Activated CD4-positive, alpha-beta T cell treated with anti-CD3 and anti-CD28 coated beads for 36 hours (primary cell): ENCODE data around the gene ARMH1. TPM values are rescaled to one million over a fixed set of nuclear protein-coding genes. Genes with fewer than 3 reads are reported as not detected.
"Not testable (repeated sequence)": the region's sequence is repeated elsewhere in the genome, so short reads cannot be mapped to it uniquely, and the experiment has no call there.

ENCODE experiments used
- ATAC-seq: fragments of 200-7000 bp; cut with Tn5 transposase; one replicate; pipeline ENCODE4 v1.10.0; 2021; ENCODE audit warnings: mild to moderate bottlenecking, moderate library complexity
- CTCF ChIA-PET: fragments of 350-600 bp; sonication (Branson Sonifier 250); formaldehyde crosslinking; loops from one replicate; lab custom pipeline; 2021; ENCODE audit warnings: antibody characterized with exemption; lab: Charles Lee
- POLR2A ChIA-PET: fragments of 350-600 bp; sonication (Branson Sonifier 250); formaldehyde crosslinking; loops from one replicate; lab custom pipeline; 2021; ENCODE audit warnings: antibody characterized with exemption, inconsistent platforms; lab: Charles Lee
- DNase-seq: peaks from one replicate; pipeline ENCODE4 v3.0.0-alpha.2; 2020
- H3K27ac Mint-ChIP-seq: one replicate; pipeline ENCODE4 v1.8.0; 2021; ENCODE audit warnings: mixed read lengths
- H3K27me3 Mint-ChIP-seq: one replicate; pipeline ENCODE4 v1.8.0; 2021; ENCODE audit warnings: mixed read lengths
- H3K36me3 Mint-ChIP-seq: one replicate; pipeline ENCODE4 v1.8.0; 2021; ENCODE audit warnings: low read depth, mixed read lengths
- H3K4me1 Mint-ChIP-seq: one replicate; pipeline ENCODE4 v1.8.0; 2021; ENCODE audit warnings: mixed read lengths
- H3K4me3 Mint-ChIP-seq: one replicate; pipeline ENCODE4 v1.8.0; 2021; ENCODE audit warnings: mild to moderate bottlenecking, moderate library complexity, mixed read lengths
- H3K9me3 Mint-ChIP-seq: one replicate; pipeline ENCODE4 v1.8.0; 2021; ENCODE audit warnings: low read depth, mixed read lengths
- intact Hi-C, 2 experiments: fragments of 100-400 bp; cut with DNase I in 1 of 2; cut with micrococcal nuclease in 1 of 2; formaldehyde crosslinking; loops; one replicate each; pipeline versions ENCODE4 v1.14.2 to v1.15.1; 2022 to 2024; cut with DNase I, micrococcal nuclease
- total RNA-seq, 2 experiments: library from RNA; stranded (reverse); gene quantifications; one replicate each; pipeline ENCODE4 v1.2.3, GENCODE V29; 2021

ARMH1 gene
- total RNA-seq, 2 experiments from 2014 or later: 67.3 to 75.1 TPM

DNA sequence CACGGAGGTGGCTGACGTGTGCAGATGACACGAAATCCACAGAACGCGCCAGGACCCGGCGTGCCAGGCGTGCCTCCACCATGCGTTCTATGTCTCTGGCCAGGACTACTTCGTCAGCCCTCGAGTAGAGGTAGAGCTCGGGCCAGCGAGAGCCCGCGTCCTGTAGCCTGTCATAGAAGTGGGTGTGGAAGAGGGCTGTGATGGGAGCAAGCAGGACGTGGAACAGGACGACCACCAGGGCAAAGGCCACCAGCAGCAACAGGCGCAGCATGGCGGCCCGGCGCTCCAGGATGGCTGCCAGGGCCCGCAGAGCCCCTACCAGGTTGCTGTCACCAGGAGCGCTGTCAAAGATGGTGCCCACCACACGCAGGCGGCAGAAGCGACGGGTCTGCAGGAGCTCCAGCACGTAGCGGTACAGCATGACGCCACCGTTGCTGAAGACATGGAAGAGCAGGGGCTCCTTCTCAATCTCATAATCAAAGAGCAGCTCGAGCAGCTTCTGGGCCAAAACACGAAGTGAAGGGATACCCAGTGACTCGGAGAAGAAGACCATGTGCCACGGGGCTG, 19.8 kb upstream of the ARMH1 start:
- intact Hi-C loops: loop anchor here in 1 of 2 experiments (10.0 kb wide), 1 partner anchor 440 kb away; the partner anchor contains the start of gene DMAP1
- peaks cover 6% of the 10 kb centered on the region for H3K36me3 Mint-ChIP-seq
- POLR2A ChIA-PET: no interaction called here
- CTCF ChIA-PET: interaction anchor here (0.7 to 1.4 kb wide), 5 partner anchors 19 to 46 kb away, joined by 3 to 4 read pairs (median 3); partner anchors contain the start of gene TMEM53
- H3K27ac Mint-ChIP-seq: no peak overlapping the region
- no peaks in the 10 kb centered on the region for H3K4me1 Mint-ChIP-seq
- no peak overlapping the region for H3K4me3 Mint-ChIP-seq
- H3K27me3 Mint-ChIP-seq: no peaks in the 10 kb centered on the region
- ATAC-seq (no peak), DNase-seq (no peak)
- H3K9me3 Mint-ChIP-seq: no peaks in the 10 kb centered on the region

DNA sequence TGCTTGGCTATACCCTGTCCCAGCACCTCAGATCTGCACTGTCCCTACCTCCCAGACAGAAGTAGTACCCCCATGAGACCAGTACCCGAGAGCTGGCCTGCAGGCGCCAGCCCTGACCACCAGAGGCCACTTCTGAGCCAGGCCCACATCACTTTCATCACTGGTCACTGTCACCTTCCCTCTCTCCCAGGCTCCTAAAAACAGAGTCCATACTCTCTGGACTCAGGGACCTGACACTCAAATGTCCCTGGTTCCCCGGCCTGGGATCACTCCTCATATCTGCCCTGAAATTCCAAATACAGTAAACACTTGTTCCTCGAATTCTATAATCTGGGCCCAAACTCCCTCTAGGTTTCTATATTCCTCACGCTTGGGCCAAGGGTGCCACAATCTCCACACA, 18.9 kb upstream of the ARMH1 start:
- no peak overlapping the region for H3K27ac Mint-ChIP-seq
- peak; percentile 51 for ATAC-seq
- no peaks in the 10 kb centered on the region for H3K9me3 Mint-ChIP-seq
- POLR2A ChIA-PET: no interaction called here
- H3K27me3 Mint-ChIP-seq: no peaks in the 10 kb centered on the region
- intact Hi-C loops: loop anchor here in 1 of 2 experiments (10.0 kb wide), 1 partner anchor 441 kb away; the partner anchor contains the start of gene DMAP1
- H3K4me3 Mint-ChIP-seq: no peak overlapping the region
- no peaks in the 10 kb centered on the region for H3K4me1 Mint-ChIP-seq
- CTCF ChIA-PET: interaction anchor here (1.0 to 1.4 kb wide), 4 partner anchors 8 to 41 kb away, joined by 3 to 5 read pairs (median 4); partner anchors contain the start of gene TMEM53
- peak; percentile 39 for DNase-seq
- H3K36me3 Mint-ChIP-seq: peaks cover 2% of the 10 kb centered on the region

DNA sequence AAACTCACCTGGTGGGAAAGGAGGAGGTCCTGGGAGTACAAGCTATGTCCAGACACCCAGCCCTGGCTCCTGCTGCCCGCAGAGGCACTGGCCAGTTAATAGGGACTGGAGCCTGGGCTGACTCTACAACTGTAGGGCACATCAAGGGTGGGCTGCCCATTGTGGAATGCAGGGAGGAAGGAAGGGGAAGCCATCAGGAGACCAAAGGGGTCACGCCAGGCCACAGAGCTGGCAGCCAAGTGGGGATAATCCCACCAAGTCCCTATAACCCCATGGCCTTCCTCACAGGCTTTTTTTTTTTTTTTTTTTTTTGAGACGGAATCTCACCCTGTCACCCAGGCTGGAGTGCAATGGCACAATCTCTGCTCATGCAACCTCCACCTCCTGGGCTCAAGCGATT, 14.9 kb upstream of the ARMH1 start:
- intact Hi-C loops: loop anchor here in 1 of 2 experiments (10.0 kb wide), 1 partner anchor 445 kb away; the partner anchor contains the start of gene DMAP1
- H3K27me3 Mint-ChIP-seq: no peaks in the 10 kb centered on the region
- ChIA-PET POLR2A (interaction anchor here (1.1 kb wide), 1 partner anchor 62 kb away, joined by 3 read pairs; no protein-coding TSS in a partner anchor), CTCF (interaction anchor here (0.6 kb wide), 1 partner anchor 337 kb away, joined by 3 read pairs; no protein-coding TSS in a partner anchor)
- no peaks in the 10 kb centered on the region for H3K9me3 Mint-ChIP-seq
- H3K4me1 Mint-ChIP-seq: peaks cover 8% of the 10 kb centered on the region
- no peaks in the 10 kb centered on the region for H3K36me3 Mint-ChIP-seq
- no peak overlapping the region for H3K4me3 Mint-ChIP-seq
- DNase-seq (no peak), ATAC-seq (no peak)
- no peak overlapping the region for H3K27ac Mint-ChIP-seq

DNA sequence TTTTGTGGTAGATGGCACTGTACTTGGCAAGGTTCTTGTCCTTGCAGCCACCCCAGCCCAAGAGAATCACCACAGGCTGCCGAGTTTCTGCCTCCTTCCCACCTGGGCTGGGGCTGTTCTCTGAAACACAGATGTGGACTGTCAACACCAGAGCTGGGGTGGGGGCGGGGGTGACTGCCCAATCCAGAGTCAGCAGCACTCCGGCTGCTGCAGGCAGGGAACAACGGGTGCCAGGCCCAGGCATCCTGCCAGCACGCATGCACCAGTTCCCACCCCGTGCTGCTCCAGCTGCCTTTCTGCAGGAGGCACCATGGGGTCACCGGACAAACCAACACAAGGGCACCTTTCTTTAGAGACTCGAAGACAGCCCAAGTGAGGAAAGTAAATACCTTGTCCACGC, 14.3 kb upstream of the ARMH1 start:
- no peak overlapping the region for H3K4me3 Mint-ChIP-seq
- ChIA-PET CTCF (interaction anchor here (0.7 kb wide), 2 partner anchors 35 to 251 kb away, joined by 3 to 5 read pairs; no protein-coding TSS in a partner anchor), POLR2A (interaction anchor here (1.1 kb wide), 1 partner anchor 61 kb away, joined by 3 read pairs; no protein-coding TSS in a partner anchor)
- DNase-seq (no peak), ATAC-seq (no peak)
- no peaks in the 10 kb centered on the region for H3K27me3 Mint-ChIP-seq
- H3K9me3 Mint-ChIP-seq: no peaks in the 10 kb centered on the region
- peaks cover 14% of the 10 kb centered on the region for H3K4me1 Mint-ChIP-seq
- no peak overlapping the region for H3K27ac Mint-ChIP-seq
- intact Hi-C loops: no loop called here
- no peaks in the 10 kb centered on the region for H3K36me3 Mint-ChIP-seq

DNA sequence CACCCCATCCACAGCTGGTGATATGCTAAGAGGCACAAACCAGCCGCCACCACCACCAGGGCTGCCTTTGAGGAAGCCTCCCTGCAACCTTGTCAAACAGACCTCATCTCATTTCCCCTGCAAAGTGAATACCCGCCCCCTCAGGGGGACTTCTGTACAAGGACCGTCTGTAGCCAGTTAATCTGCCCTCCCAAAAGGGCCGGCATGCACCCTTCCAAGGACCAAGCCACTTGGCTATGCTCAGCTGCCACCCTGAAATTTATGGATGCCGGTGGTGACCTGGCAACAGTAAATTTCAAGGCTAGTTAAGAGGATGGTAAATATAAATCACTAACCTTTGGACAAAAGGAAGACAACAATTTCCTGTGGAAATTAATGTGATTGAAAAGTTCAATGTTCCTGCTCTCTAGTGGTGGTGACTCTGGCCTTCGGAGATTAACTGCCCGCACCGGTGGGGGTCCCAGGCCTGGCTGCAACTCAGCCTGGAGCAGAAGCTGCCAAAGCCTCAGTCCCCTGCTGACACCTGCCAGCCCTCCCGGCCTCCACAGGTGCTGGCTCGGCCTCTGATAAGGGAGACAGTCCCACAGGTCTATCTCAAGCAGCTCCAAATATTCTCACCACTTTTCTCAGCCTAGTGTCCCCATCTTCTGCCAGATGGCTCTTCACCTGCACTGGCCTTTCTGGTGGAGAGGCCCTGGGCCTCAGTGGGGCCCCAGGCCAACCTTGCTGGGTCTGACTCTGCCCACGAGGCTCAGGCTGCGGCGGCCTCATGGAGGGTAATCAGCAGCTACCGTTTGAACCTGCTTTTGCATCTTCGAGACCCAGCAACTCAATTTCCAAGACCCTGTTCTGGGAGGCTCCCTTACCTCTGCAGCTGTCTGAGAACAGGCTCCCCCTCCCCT, 12.5 kb upstream of the ARMH1 start:
- H3K4me1 Mint-ChIP-seq: peaks cover 15% of the 10 kb centered on the region
- DNase-seq (no peak), ATAC-seq (no peak)
- H3K27me3 Mint-ChIP-seq: no peaks in the 10 kb centered on the region
- ChIA-PET POLR2A (interaction anchor here (0.6 kb wide), 1 partner anchor 68 kb away, joined by 4 read pairs; no protein-coding TSS in a partner anchor), CTCF (interaction anchor here (4.2 kb wide), 1 partner anchor 9 kb away, joined by 23 read pairs; no protein-coding TSS in a partner anchor)
- intact Hi-C loops: no loop called here
- H3K4me3 Mint-ChIP-seq: no peak overlapping the region
- no peaks in the 10 kb centered on the region for H3K36me3 Mint-ChIP-seq
- H3K9me3 Mint-ChIP-seq: no peaks in the 10 kb centered on the region
- no peak overlapping the region for H3K27ac Mint-ChIP-seq

DNA sequence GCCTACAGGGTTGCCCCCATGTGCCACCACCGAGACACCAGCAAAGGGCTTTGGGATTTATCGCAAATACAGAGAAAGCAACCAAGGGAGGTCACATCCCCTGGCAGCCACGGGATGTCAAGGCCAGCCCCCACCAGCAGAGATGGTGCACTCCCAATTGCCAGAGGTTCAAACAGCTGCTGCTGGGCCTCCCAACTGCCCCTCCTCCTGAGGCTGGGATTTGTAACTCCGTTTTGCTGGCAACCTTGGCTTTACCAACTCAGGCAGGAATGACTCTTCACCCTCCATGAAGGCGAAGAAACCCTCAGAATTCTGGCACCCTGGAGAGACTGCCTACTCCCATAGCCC, 11.9 kb upstream of the ARMH1 start:
- no peak overlapping the region for H3K27ac Mint-ChIP-seq
- no peaks in the 10 kb centered on the region for H3K36me3 Mint-ChIP-seq
- DNase-seq (no peak), ATAC-seq (no peak)
- peaks cover 15% of the 10 kb centered on the region for H3K4me1 Mint-ChIP-seq
- no peaks in the 10 kb centered on the region for H3K27me3 Mint-ChIP-seq
- no peak overlapping the region for H3K4me3 Mint-ChIP-seq
- intact Hi-C loops: no loop called here
- CTCF ChIA-PET: interaction anchor here (4.2 kb wide), 1 partner anchor 10 kb away, joined by 23 read pairs; no protein-coding TSS in a partner anchor
- H3K9me3 Mint-ChIP-seq: no peaks in the 10 kb centered on the region
- POLR2A ChIA-PET: no interaction called here

DNA sequence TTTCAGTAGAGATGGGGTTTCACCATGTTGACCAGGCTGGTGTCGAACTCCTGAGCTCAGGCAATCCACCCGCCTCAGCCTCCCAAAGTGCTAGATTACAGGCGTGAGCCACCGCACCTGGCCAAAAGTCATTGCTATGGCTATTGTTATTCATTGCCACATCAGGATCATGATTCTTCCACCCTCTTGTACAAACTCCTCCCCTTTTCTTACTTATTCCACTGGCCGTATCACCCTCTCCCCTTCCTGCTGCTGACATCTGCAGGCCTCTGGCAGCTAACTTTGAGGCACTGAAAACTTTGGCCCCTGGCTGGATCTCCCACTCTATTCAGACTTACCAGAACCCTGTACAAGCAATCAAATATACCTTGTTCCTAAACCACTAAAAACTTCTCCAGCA, 11.1 kb upstream of the ARMH1 start:
- Mint-ChIP-seq H3K9me3 (no peaks in the 10 kb centered on the region), H3K27ac (no peak overlapping the region), H3K4me3 (no peak overlapping the region), H3K36me3 (no peaks in the 10 kb centered on the region), H3K4me1 (peaks cover 15% of the 10 kb centered on the region), H3K27me3 (no peaks in the 10 kb centered on the region)
- CTCF ChIA-PET: interaction anchor here (0.8 to 4.2 kb wide), 2 partner anchors 9 to 11 kb away, joined by 3 to 23 read pairs; no protein-coding TSS in a partner anchor
- no peak for ATAC-seq
- POLR2A ChIA-PET: no interaction called here
- DNase-seq: no peak
- intact Hi-C loops: no loop called here

DNA sequence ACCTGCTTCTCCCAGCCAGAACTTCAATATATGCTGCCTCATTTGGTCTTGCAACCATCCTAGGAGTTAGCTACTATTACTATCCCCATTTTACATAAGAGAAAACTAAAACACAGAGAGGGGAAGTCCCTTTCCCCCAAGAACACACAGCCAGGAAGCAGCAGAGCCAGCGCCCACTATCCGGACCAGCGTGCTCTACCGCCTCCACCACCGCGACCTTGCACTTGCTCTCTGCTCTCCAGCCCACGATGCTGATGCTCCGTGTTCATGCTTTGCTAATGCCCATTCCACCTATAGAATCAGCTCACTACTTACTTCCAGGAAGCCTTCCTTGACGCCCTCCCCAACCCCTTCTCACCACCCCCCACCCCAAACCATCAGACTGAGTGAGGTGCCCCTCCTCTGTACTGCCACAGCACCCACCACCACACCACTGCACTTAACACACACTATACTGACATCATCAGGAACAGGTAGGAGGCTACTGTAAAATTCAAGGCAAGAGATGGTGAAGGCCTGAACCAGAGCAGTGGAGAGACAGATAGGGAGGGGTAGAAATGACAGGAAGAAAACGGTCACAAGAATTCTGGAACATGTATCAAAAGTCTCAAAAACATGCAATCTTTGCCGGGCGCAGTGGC, 9.7 kb upstream of the ARMH1 start:
- intact Hi-C loops: no loop called here
- Mint-ChIP-seq H3K27me3 (no peaks in the 10 kb centered on the region), H3K27ac (peak overlapping the region; percentile 29), H3K4me3 (peak overlapping the region; percentile 5), H3K4me1 (peaks cover 15% of the 10 kb centered on the region), H3K36me3 (no peaks in the 10 kb centered on the region), H3K9me3 (no peaks in the 10 kb centered on the region)
- ChIA-PET CTCF (interaction anchor here (0.7 to 4.2 kb wide), 2 partner anchors 12 to 93 kb away, joined by 3 to 23 read pairs; no protein-coding TSS in a partner anchor), POLR2A (interaction anchor here (0.6 to 1.1 kb wide), 3 partner anchors 8 to 65 kb away, joined by 5 to 10 read pairs (median 5); no protein-coding TSS in a partner anchor)
- DNase-seq (peak; percentile 62), ATAC-seq (peak; percentile 90)

DNA sequence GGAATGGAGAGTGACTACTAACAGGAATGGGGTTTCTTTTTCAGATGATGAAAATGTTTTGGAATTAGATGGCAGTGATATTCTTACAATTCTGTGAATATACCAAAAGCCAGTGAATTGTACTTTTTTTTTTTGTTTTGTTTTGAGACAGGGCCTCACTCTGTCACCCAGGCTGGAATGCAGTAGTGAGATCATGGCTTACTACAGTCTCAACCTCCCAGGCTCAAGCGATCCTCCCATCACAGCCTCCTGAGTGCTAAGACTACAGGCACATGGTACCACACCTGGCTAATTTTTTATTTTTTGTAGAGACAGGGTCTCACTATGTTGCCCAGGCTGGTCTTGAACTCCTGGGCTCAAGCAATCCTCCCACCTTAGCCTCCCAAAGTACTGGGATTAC, 7.8 kb upstream of the ARMH1 start:
- POLR2A ChIA-PET, H3K4me3 Mint-ChIP-seq, ATAC-seq, intact Hi-C loops, CTCF ChIA-PET, H3K27me3 Mint-ChIP-seq, H3K36me3 Mint-ChIP-seq, DNase-seq, H3K27ac Mint-ChIP-seq, H3K9me3 Mint-ChIP-seq: not testable (repeated sequence)
- peaks cover 15% of the 10 kb centered on the region for H3K4me1 Mint-ChIP-seq

DNA sequence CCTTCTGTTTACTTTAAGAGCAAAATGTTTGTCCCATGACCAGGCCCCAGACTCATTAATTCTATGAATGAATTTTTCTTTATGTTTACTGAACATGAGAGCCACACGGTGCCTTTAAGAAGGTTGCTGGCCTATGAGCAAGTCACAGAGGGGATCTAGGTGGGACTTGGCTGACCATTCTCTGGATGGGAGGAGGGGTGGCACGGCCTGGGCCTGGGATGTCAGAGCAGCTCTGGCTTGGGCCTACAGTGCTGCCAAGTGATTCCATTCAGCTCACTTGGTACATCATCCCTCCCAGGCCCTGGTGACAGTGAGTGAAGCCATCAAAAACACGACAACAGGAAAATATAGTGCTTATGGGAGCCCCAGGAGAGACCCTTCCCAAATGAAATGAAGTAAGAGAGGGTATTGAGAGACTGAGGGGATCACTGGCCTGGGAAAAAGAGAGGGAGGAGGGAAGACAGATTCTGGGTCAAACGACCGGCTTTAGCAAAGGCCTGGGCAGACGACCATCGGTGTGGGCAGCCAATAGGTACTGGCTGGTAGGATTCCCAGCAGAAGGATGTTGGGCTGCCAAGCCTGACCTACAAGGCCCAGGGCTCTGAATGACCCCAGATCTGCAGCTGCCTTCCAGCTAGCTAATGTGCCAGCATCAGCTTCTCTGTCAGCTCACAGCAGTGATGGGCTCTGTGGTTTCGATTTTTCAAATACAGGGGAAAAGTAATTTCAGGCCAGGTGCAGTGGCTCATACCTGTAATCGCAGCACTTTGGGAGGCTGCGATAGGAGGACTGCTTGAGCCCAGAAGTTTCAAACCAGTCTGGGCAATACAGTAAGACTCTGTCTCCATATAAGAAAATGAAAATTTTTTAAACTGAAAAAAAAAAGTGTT, 3.5 kb upstream of the ARMH1 start:
- no peak overlapping the region for H3K4me3 Mint-ChIP-seq
- ChIA-PET POLR2A (interaction anchor here (0.5 kb wide), 1 partner anchor 19 kb away, joined by 3 read pairs; no protein-coding TSS in a partner anchor), CTCF (interaction anchor here (1.0 kb wide), 1 partner anchor 12 kb away, joined by 3 read pairs; no protein-coding TSS in a partner anchor)
- DNase-seq: no peak
- no peaks in the 10 kb centered on the region for H3K27me3 Mint-ChIP-seq
- H3K27ac Mint-ChIP-seq: no peak overlapping the region
- no peak for ATAC-seq
- no peaks in the 10 kb centered on the region for H3K9me3 Mint-ChIP-seq
- H3K4me1 Mint-ChIP-seq: peaks cover 24% of the 10 kb centered on the region
- intact Hi-C loops: no loop called here
- H3K36me3 Mint-ChIP-seq: no peaks in the 10 kb centered on the region
